Measurements from ENCODE around the gene LOXL4.

DNA sequence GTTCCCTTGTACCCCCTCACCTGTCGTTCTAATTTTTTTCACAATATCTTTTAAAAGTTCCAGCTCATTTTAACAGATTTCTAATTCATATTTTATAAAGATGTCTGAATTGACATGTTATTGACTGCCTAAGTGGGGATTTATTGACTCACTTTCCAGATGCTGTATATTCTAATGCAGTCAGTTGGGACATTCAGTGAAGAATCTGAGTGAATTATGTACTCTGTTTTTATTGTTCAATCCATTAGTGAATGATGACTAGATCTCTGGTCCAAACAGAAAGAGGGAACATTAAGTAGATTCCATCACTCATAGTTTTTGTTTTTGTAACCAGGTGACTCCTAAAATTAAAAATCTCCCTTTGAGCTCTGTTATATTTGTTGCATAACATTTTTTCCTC is 54.3 kb downstream of the LOXL4 start:
- TF ChIP-seq POLR2A (IDR thresholded peaks at IDR 0.05): no peak
- TF ChIP-seq, protein P1, sequence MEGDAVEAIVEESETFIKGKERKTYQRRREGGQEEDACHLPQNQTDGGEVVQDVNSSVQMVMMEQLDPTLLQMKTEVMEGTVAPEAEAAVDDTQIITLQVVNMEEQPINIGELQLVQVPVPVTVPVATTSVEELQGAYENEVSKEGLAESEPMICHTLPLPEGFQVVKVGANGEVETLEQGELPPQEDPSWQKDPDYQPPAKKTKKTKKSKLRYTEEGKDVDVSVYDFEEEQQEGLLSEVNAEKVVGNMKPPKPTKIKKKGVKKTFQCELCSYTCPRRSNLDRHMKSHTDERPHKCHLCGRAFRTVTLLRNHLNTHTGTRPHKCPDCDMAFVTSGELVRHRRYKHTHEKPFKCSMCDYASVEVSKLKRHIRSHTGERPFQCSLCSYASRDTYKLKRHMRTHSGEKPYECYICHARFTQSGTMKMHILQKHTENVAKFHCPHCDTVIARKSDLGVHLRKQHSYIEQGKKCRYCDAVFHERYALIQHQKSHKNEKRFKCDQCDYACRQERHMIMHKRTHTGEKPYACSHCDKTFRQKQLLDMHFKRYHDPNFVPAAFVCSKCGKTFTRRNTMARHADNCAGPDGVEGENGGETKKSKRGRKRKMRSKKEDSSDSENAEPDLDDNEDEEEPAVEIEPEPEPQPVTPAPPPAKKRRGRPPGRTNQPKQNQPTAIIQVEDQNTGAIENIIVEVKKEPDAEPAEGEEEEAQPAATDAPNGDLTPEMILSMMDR (IDR thresholded peaks at IDR 0.05): no peak
